Measurements from ENCODE around the gene ANGEL2.
"Not testable (repeated sequence)": the region's sequence is repeated elsewhere in the genome, so short reads cannot be mapped to it uniquely, and the experiment has no call there.

Gene ANGEL2

GRCh38 chr1:213019450-213019849 is 3.8 kb upstream of the ANGEL2 start:
- no peak for DNase-seq (ENCODE audit: low read depth)

- no peak for DNase-seq (ENCODE audit: low read depth)
Observed at GRCh38 chr1:213017447-213018273, 2.0 kb upstream of the ANGEL2 start.

- no peak for DNase-seq (ENCODE audit: low read depth)
Observed at GRCh38 chr1:213014642-213015041, 1.0 kb downstream of the ANGEL2 start.

GRCh38 chr1:213008564-213008963 is 7.1 kb downstream of the ANGEL2 start:
- DNase-seq (ENCODE audit: low read depth): no peak

- DNase-seq (ENCODE audit: low read depth): no peak
Observed at GRCh38 chr1:213003256-213003655, 12.4 kb downstream of the ANGEL2 start.

- DNase-seq (ENCODE audit: low read depth): no peak
Observed at GRCh38 chr1:212994926-212995325, 20.7 kb downstream of the ANGEL2 start.

GRCh38 chr1:212993960-212994359 is 21.7 kb downstream of the ANGEL2 start:
- not testable (repeated sequence) for DNase-seq (ENCODE audit: low read depth)

- DNase-seq (ENCODE audit: low read depth): no peak
Observed at GRCh38 chr1:212990276-212990675, 25.4 kb downstream of the ANGEL2 start.

- no peak for DNase-seq (ENCODE audit: low read depth)
Observed at GRCh38 chr1:212987702-212988322, 27.9 kb downstream of the ANGEL2 start.

- no peak for DNase-seq (ENCODE audit: low read depth)
Observed at GRCh38 chr1:212986551-212986950, 29.1 kb downstream of the ANGEL2 start.

- DNase-seq (ENCODE audit: low read depth): no peak
Observed at GRCh38 chr1:212984522-212985291, 31.0 kb downstream of the ANGEL2 start.

- DNase-seq (ENCODE audit: low read depth): no peak
Observed at GRCh38 chr1:212983482-212983881, 32.2 kb downstream of the ANGEL2 start.

GRCh38 chr1:212982430-212983152 is 33.1 kb downstream of the ANGEL2 start:
- DNase-seq (ENCODE audit: low read depth): no peak

GRCh38 chr1:212981571-212982328 is 33.9 kb downstream of the ANGEL2 start:
- DNase-seq (ENCODE audit: low read depth): no peak

- no peak for DNase-seq (ENCODE audit: low read depth)
Observed at GRCh38 chr1:212981025-212981495, 34.6 kb downstream of the ANGEL2 start.

GRCh38 chr1:212980123-212980785 is 35.4 kb downstream of the ANGEL2 start:
- no peak for DNase-seq (ENCODE audit: low read depth)

GRCh38 chr1:212979340-212980122 is 36.1 kb downstream of the ANGEL2 start:
- no peak for DNase-seq (ENCODE audit: low read depth)

GRCh38 chr1:212977781-212978645 is 37.7 kb downstream of the ANGEL2 start:
- no peak for DNase-seq (ENCODE audit: low read depth)

GRCh38 chr1:212976586-212976985 is 39.1 kb downstream of the ANGEL2 start:
- no peak for DNase-seq (ENCODE audit: low read depth)

All from activated gamma-delta T cell treated with anti-CD3 and anti-CD28 coated beads, Interleukin-2, amount 50 U/mL, for 16 hours (primary cell).